GM12892 (cell line): ENCODE results near the gene POU2AF1.

Source experiments
- POLR2A ChIP-seq: IDR thresholded peaks from 2 replicates; pipeline ENCODE4 v1.6.1; 2011; ENCODE audit warnings: low read depth, low read length, control low read depth
- TAF1 ChIP-seq: IDR thresholded peaks from 2 replicates; pipeline ENCODE4 v1.6.1; 2011; ENCODE audit warnings: low read depth, mild to moderate bottlenecking, control low read depth, low read length, borderline replicate concordance

- TF ChIP-seq POLR2A (no peak), TAF1 (no peak)
Measured at GRCh38 chr11:111395081-111395480, 16.0 kb upstream of the POU2AF1 start.
